Hematopoietic multipotent progenitor cell treated with erythropoietin and hydrocortisone succinate and interleukin-3 and kit ligand, for 17 days (in vitro differentiated cells): ENCODE measurements around the gene GABBR2.
A peak's percentile ranks its signal among the peaks of the same experiment; 100 is the strongest.
"Not testable (repeated sequence)": the region's sequence is repeated elsewhere in the genome, so short reads cannot be mapped to it uniquely, and the experiment has no call there.

ENCODE experiments used
- DNase-seq: peaks from one replicate; pipeline ENCODE4 v3.0.0-alpha.2; 2015; ENCODE audit warnings: low spot score

GABBR2 gene

DNA sequence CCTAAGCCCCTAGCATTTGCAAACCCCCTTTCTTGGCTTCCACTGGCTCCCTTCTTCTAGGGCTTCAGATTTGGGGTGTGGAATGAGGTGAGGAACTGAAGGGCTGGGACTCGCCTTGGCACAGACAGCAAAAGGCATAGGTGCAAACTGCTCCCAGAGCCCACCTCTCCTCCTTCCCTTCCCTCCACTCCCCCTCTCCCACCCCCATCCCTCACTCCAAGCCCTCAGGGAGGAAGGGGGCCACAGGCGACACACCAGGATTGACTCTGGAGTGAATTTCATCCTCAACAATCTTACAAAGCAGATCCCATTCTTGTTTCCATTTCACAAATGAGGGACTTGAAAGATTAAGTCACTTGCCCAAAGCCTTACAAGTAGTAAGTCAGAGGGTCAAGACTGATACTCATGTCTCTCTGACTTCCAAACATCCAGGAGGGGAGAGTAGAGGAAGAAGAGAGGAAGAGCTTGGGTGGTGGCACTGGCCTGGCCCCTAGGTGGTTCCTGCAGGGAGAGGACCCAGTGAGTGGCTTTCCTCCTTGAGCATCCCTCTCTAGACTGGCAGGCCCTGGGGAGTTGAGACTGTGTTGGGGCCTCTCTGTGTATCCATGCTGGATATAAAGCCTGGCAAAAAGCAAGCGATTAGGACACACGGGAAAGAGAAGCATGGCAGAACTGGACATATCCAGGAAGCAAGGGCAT lies 193.1 kb downstream of the GABBR2 start:
- DNase-seq: no peak

DNA sequence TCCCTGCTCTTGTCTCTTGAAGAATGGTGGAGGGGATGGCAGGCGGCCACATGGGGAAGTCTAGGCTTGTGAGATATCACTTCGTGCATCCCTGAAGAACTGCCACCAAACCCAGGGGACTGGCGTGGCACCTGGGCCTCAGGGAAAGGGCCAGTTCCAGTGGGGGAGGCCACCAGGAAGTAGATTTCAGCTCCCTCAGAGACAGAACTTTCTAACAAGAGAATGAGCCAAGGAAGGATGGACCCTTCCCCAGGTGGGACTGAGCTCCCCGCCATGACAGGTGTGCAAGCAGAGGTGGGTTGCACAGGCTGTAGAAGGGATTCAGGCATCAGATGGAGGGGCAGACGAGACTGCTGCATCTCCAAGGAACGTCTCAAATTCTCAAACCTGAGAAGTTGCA lies 193.9 kb downstream of the GABBR2 start:
- DNase-seq: no peak

DNA sequence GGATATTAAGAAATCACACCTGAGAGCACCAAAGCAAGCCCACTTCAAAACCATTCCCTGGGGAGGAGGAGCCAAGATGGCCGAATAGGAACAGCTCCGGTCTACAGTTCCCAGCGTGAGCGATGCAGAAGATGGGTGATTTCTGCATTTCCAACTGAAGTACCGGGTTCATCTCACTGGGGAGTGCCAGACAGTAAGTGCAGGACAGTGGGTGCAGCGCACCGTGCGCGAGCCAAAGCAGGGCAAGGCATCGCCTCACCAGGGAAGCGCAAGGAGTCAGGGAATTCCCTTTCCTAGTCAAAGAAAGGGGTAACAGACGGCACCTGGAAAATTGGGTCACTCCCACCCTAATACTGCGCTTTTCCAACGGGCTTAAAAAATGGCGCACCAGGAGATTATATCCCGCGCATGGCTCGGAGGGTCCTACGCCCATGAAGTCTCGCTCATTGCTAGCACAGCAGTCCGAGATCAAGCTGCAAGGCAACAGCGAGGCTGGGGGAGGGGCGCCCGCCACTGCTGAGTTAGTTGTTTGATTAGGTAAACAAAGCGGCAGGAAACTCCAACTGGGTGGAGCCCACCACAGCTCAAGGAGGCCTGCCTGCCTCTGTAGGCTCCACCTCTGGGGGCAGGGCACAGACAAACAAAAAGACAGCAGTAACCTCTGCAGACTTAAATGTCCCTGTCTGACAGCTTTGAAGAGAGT lies 200.4 kb downstream of the GABBR2 start:
- DNase-seq: not testable (repeated sequence)

DNA sequence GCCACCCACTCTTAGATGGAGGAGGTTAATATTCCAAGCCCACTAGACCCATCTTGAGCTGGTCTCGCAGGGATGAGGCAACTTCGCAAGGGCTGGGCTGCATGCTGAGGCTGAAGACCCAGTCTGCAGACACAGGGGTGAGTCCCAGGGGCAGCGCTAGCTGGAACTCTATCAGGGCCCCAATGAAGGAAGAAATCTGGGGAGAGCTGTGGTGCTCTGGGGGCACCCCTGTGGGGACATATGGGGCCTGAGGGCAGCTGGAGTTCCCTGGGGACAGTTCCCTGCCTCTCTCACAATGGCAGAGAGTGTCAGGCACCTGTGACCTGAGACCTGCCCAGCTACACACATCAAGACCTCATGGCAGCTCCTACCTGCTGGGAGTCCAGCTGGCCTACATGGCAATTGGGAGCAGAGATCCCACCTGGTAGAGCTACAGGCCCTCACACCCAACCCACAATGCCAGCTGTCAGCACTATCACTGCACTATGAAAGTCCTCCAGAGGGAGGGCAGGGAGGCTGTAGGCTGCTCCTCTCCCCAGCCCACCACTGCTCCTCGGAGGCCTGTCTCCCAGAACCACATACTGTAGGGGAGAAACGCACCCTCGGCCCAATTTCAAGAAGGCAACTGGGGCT lies 202.2 kb downstream of the GABBR2 start:
- DNase-seq: no peak

DNA sequence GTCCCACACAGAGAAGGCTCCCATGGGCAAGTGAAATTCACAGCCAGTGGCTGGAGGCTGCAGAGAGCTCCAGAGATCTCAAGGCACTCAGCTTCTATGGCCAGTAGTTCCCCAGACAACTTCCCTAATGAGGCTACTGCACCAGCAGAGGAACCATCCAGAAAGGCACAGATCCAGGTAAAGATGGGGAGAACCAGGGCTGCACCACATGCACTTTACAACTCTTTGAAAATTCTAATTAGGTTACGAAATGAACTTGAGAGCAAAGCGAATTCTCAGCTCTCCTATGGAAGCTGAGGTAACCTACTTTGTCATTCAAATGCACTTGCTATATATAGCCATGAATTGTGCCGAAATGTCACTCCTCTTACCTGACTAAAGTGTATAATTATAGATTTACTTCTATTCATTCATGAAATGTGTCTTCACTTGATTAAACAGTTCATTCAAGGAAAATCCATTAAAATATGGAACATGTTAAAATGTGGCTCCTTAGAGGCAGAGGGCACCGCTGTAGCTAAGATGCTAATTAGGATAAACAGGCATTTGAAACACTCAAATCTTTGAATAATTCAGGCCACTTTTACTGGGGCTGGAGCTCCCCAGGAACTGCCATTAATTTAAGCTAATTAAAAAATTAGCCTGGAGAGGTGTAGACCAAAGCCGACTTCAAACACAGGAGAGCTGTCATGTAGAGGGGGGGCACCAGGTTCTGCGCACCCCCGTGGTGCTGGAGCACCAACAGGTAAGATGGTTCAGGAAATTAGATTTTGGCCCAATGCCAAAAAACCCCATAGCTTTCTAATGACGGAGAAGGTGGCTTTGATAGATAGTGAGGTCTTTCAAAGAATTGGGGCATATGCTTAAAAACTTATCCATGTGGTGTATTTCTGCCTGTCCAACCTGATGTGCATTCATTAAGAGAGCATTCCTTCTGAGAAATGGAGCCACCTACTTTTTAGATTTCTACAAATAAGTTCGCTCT lies 204.1 kb downstream of the GABBR2 start:
- peak; percentile 7 for DNase-seq

DNA sequence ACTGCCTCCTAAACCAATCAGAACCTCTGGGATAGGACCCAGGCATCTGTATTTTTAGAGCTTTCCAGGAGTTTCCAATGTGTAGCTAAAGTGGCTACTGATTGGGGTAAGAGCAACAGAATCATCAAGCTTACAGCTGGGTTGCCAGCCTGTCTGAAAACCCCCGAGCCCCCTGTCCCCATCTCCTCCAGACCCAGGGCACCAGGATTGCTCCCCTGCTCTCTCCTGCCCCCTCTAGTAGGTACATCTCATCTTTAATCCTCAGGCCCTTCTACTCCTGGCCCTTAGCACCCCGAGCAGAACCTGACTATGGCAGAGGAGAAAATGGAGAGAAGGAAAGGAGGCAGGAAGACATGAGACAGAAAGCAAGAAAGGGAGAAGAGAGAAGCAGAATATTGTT lies 204.9 kb downstream of the GABBR2 start:
- DNase-seq: no peak

DNA sequence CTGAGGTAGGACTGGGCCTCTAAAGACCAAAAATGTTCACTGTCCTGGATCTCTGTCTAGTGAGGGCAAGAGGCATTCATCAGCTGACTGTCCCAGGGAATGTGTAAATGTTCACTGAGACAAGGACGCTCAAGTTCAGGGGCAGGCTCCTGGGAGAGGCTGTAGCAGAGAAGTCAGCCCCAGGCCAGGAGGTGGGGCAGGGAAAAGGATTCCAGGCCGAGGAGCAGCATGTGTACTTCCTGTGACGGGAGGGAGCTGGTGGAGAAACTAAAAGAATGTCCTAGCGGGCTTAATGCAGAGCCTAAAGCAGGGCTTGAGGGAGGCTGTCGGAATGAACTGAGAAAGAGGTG lies 205.8 kb downstream of the GABBR2 start:
- DNase-seq: no peak

DNA sequence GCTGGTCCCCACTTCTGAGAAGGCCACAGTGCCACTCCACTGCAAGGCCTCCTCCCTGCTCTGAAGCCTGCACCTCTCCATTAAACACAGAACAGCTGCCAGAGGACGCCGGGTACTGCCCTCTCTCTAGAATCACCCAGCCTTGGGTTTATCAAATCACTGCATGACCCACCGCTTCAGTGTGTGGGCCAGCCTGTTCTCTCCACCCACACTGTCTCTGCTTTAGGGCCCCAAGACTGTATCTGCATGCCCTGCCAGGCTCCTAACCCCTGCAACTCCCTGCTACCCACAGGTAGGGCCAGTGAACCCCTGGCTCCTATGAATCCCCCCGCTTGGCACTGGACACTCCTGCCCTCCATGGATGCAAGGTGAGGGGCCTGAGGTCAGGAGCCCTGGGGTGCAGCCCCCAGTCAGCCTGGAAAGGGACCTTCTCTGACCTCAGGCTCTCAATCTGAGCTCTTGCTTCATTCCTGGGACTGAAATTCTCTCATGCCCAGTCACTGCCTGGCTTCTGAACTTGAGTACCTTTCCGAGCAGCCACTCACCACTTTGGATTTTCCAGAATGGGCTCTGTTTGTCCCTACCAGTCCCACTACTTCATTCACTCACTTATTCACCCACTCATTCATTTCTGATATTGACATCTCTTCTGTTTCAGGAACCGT lies 206.3 kb downstream of the GABBR2 start:
- DNase-seq: no peak

DNA sequence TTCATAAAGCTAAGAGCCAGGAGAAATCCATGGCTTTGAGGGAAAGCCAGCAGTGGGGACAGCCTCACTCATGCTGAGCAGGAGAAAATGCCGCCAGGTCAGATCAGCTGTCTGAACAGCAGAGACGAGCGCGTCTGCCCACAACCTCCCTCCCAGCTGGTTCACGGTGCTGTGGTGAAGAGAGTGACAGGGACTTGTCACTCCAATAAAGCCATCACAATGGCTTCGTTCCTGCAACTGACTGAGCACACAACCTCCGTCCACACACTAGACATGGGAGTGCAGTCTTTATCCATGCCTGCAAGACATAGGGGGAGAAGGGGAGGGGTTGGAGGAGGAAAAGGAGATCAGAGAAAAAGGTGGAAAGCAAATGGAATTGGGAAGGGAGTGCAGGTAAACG lies 206.9 kb downstream of the GABBR2 start:
- no peak for DNase-seq

DNA sequence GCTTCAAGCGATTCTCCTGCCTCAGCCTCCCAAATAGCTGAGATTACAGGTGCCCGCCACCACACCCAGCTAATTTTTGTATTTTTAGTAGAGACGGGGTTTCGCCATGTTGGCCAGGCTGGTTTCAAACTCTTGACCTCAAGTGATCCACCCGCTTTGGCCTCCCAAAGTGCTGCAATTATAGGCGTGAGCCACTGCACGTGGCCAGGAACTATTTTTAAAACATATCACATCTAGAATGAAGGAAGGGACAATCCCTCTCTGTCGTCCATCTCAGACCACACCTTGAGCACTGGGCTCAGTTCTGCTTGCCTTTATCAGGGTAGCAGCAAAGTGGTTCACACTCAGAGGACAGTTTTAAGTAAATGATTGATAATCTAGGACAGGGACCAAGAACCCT lies 207.5 kb downstream of the GABBR2 start:
- DNase-seq: not testable (repeated sequence)

DNA sequence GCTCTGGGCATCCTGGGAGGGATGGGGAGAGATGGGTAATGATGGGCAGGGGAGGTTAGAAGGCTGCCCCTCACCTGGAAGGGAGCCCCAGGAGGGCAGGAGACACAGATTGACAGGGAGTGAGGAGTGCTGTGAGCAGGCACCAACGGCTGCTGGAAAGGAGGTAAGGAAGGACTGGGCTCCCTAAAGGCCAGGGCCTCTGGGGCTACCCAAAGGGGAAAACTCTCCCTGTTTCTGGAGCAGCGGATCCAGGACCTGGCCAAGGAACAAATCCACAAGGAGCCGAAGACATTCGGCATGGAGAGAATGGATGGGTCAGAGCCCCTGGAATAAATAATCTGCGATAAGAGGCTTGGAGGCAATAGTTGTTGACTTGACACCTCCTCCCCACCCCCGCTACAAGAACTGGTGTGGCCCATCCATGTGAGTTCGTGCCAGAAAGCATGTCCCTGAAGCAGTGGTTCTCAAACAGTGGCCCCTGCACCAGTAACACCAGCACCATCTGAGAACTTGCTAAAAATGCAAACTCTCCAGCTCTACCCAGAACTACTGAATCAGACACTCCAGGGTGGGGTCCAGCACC lies 208.3 kb downstream of the GABBR2 start:
- DNase-seq: no peak

DNA sequence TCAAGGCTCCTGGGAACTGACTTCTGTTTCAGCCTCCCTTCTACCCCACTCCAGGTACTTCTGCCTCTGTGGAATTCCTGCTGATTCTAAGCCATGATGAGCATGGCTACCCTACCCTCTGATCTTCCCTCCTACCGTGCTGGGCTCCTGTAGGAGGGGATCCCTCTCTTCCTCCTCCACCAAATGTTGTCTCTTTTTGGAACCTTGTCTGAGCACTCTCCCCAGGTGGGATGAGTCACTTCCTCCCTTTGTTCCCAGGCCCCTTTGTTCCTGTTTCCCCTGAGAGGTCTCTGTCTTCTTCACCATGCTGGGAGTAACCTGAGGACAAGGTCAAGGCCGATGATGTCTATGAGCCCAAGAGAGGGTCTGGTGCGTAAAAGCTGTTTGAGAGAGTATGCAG lies 213.2 kb downstream of the GABBR2 start:
- no peak for DNase-seq

DNA sequence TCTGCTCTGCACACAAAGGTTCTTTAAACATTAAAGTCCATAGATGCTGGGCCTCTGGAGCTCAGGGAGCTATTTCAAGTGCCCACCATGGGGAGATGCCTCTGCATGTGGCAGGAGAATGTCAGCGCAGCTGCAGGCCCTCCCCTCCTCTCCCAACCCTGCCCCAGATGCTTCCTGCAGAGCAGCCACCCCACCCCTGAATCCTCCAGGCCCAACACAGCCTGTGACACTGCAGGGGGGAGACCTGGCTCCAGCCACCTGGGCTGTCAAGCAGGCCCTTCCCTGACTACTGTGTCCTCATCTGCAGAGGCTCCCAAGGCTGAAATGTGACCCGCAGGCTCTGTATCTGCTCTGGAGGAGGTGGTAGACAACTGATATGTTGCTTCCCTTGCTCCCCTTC lies 213.9 kb downstream of the GABBR2 start:
- no peak for DNase-seq

DNA sequence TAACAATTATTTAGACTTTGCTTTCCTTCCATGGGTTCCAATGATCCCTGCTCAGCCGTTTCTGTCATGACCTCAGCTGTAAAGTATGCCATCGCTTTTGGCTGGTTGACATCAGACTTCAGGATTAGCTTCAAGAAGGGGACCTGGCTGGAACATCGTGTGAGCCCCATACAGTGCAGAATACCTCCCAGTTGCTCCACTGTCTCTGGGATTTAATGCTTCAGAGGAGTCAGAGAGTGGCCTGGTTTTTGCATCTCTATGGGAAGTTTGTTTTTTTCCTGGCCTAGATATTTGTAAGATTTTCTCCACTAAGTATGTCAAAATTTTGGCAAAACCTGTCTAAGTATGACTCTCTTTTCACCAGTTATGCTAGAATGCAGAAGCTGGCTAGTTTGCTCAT lies 216.9 kb downstream of the GABBR2 start:
- DNase-seq: no peak

DNA sequence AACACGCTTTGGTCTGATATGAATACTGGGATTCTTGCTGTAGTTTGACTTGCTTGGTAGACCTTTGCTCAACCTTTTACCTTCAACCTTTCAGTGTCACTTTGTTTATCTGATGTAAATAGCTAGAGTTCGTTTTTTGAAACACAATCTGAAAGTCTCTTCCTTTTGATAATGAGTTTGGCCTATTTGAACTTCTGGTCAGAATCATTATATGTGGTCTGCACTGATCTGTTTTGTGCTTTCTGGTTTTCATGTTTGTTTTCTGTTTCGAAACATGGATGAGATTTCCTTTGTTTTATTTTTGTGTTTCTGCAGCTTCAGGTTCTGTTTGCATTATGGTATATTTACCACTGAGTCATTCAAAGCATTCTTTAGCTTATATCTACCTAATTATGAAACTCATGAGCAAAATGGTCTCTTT lies 217.5 kb downstream of the GABBR2 start:
- DNase-seq: no peak

DNA sequence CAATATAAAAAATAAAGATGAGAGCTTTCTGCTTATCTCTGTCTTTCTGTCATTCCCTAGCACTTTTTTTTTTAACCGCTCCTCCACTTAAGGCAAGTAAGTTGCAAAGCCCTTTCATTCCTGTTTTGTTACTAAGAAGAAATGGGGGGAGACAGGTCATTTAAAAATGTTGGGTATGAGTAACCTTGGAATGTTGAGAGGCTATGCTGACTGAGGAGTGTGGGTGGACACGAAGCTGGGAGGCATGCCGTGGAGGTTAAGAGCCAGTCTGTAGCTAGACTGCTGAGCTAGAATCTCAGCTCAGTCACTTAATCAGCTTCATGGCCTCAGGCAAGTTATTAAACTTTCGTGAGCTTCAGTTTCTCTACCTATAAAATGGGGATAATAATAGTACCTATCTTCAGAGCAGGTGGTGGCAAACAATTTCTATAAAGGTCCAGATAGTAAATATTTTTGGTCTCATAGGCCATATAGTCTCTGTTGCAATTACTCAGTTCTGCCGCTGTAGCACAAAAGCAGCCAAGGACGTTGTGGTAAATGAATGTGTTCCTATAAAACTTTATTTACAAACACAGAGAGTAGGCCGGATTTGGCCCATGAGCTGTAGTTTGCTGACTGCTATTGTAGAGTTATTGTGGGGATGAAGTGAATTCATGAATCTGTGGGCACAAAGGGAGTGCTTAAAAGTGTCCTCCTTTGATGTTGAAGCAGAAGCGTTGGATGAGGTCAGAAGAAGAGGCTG lies 220.0 kb downstream of the GABBR2 start:
- no peak for DNase-seq

DNA sequence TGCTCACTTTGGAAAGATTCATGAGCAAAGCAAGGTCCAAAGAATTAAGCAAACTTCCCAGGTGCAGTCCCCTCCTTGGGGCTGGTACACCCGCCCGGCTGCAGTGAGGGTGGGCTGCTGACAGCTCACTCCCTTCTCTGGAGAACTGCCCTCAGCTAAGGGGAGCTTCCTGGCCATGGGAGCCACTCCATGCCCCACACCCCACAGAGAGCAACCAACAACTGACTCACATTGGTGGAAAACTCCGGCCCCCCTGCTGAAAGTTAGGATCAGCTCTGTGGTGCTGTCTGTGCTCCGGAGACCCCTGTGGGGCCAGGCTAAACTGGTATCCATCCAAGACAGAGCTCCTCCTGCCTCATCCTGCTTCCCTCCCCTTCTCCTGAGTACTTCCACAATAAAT lies 223.0 kb downstream of the GABBR2 start:
- no peak for DNase-seq

DNA sequence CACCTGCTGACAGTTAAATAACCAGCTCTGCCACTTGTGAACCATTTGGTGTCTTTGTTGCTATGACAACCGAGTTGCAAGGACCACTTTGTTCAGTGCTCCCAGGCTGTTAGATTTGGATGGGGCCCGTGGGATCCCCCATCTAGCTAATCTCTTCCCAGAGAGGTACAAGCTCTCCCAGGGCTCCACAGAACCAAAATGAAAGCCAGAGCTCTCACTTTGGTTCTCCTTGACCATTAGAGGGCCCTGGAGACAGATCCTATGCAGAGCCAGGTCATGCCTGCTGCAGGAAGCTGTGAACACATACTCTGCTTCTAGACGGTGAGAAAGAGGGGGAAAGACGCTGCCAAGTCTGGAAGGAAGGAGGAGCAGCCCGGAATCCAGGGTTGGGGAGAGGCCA lies 224.6 kb downstream of the GABBR2 start:
- DNase-seq: no peak

DNA sequence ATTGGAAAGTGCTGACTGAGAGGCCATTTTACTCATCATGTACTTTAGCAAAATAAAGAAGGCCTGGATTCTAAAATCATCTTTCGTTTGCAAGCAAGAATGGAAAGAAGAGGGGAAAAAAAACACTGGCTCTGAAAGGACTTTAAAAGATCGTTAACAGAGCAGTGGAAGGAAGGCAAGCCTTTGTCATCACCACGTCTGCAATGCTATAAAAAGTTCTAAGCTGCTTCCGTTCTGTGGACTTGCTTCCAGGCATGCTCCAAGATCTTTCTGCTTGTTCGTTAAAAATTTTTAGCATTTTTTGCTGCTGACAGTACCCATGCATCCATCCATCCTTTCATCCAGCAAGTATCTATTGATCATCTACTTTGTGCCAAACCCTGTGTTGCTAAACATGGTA lies 226.5 kb downstream of the GABBR2 start:
- DNase-seq: no peak

DNA sequence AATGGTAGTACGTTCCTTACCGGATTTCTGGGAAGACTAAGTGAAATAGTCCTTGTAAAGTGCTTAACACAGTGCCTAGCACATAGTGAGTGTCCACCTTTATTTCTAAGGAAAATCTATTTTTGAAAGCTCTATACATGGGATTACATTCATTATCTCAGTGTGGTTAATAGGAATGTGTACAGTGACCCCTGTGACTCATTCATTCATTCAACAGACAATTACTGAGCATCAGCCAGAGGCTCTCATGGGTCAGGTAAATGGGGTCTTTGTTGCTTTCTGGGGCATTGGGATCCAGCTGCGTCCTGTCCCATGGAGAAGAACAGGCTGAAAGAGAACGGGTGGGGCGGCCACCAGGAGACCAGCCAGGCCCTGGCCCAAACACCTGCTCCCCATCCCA lies 227.1 kb downstream of the GABBR2 start:
- no peak for DNase-seq
